ENCODE data around the gene PMCH. TPM values are rescaled to one million over a fixed set of nuclear protein-coding genes. Genes with fewer than 3 reads are reported as not detected.

PMCH gene
- polyA plus RNA-seq, 1 of the 3 experiments (the other 2 are of a cell fraction), result not detected

- TF ChIP-seq REST (IDR thresholded peaks at IDR 0.05; ENCODE audit: low read depth, low read length) (no peak), MAX (IDR thresholded peaks at IDR 0.05; ENCODE audit: low read depth) (no peak), TEAD4 (IDR thresholded peaks at IDR 0.05; ENCODE audit: borderline replicate concordance, insufficient read depth) (no peak), GATA2 (CRISPR knock-in tag; IDR thresholded peaks at IDR 0.05) (no peak), FOXM1 (IDR thresholded peaks at IDR 0.05; ENCODE audit: low read depth) (no peak)
Measured at GRCh38 chr12:102182635-102183034, 15.0 kb downstream of the PMCH start (continued).

GRCh38 chr12:102174761-102175160 is 22.9 kb downstream of the PMCH start:
- no peak for DNase-seq
- CTCF ChIA-PET, result no interaction called here
- WGBS (ENCODE audit: low lambda C conversion rate), result 95% methylated on average over 2 of the region's 2 CpGs

More at GRCh38 chr12:102174761-102175160, 22.9 kb downstream of the PMCH start:
- TF ChIP-seq REST (IDR thresholded peaks at IDR 0.05; ENCODE audit: low read depth, low read length) (no peak), IRF3 (IDR thresholded peaks at IDR 0.05; ENCODE audit: low read depth, low read length) (no peak), GABPA (IDR thresholded peaks at IDR 0.05; ENCODE audit: low read depth) (no peak)
- H3K4me1 ChIP-seq (ENCODE audit: control insufficient read depth in 1 of 2, insufficient read depth in 2 of 2, low read depth in 1 of 2, low read length in 1 of 2), result 0 out of 4 replicates have a peak, but pooled peaks cover 0 to 6% of the 10 kb centered on the region in 2 experiments
- H3K79me2 ChIP-seq (ENCODE audit: insufficient read depth), result no peaks in the 10 kb centered on the region
- H3K27ac ChIP-seq (ENCODE audit: low read depth in 2 of 2, low read length in 1 of 2), result no peak overlapping the region
- H3K4me3 ChIP-seq (ENCODE audit: low read depth in 2 of 2, low read length in 1 of 2), result no peak overlapping the region
- no peaks in the 10 kb centered on the region for H4K20me1 ChIP-seq (ENCODE audit: insufficient read depth)
- no peak overlapping the region for H3K9ac ChIP-seq
- H3K4me2 ChIP-seq, result no peak overlapping the region
- no peak overlapping the region for H2AFZ ChIP-seq (ENCODE audit: low read depth)
- no peaks in the 10 kb centered on the region for H3K9me2 ChIP-seq
- no peaks in the 10 kb centered on the region for H3K27me3 ChIP-seq (ENCODE audit: insufficient read depth)
- H3K36me3 ChIP-seq (replicated peaks in 1 of 2; ENCODE audit: control insufficient read depth in 1 of 2, insufficient read depth in 2 of 2, low read length in 1 of 2), result peaks cover 0 to 2% of the 10 kb centered on the region in 2 experiments
- H3K9me3 ChIP-seq, result no peaks in the 10 kb centered on the region
- H3F3A ChIP-seq (replicated peaks; ENCODE audit: insufficient read depth), result peaks cover 1% of the 10 kb centered on the region
- POLR2A ChIA-PET, result no interaction called here
